ENCODE results near the gene HPCAL1.

HPCAL1 gene

GRCh38 chr2:10390369-10390801 is 87.7 kb downstream of the HPCAL1 start:
- DNase-seq (ENCODE audit: low read depth) = no peak

- no peak for DNase-seq (ENCODE audit: low read depth)
These were observed 89.4 kb downstream of the HPCAL1 start for GRCh38 chr2:10392100-10392499.

- no peak for DNase-seq (ENCODE audit: low read depth)
These were observed 89.8 kb downstream of the HPCAL1 start for GRCh38 chr2:10392548-10392947.

GRCh38 chr2:10392951-10393639 is 90.4 kb downstream of the HPCAL1 start:
- no peak for DNase-seq (ENCODE audit: low read depth)

GRCh38 chr2:10393640-10393982 is 90.9 kb downstream of the HPCAL1 start:
- DNase-seq (ENCODE audit: low read depth) = no peak

- DNase-seq (ENCODE audit: low read depth) = no peak
These were observed 93.2 kb downstream of the HPCAL1 start for GRCh38 chr2:10395893-10396292.

- no peak for DNase-seq (ENCODE audit: low read depth)
These were observed 93.8 kb downstream of the HPCAL1 start for GRCh38 chr2:10396464-10396863.

GRCh38 chr2:10397297-10397875 is 94.7 kb downstream of the HPCAL1 start:
- DNase-seq (ENCODE audit: low read depth) = no peak

- DNase-seq (ENCODE audit: low read depth) = no peak
These were observed 95.2 kb downstream of the HPCAL1 start for GRCh38 chr2:10397878-10398277.

GRCh38 chr2:10398496-10398895 is 95.8 kb downstream of the HPCAL1 start:
- DNase-seq (ENCODE audit: low read depth) = no peak

- DNase-seq (ENCODE audit: low read depth) = no peak
These were observed 96.7 kb downstream of the HPCAL1 start for GRCh38 chr2:10399358-10399757.

- no peak for DNase-seq (ENCODE audit: low read depth)
These were observed 97.3 kb downstream of the HPCAL1 start for GRCh38 chr2:10400002-10400401.

- DNase-seq (ENCODE audit: low read depth) = no peak
These were observed 97.9 kb downstream of the HPCAL1 start for GRCh38 chr2:10400568-10400977.

- DNase-seq (ENCODE audit: low read depth) = no peak
These were observed 98.6 kb downstream of the HPCAL1 start for GRCh38 chr2:10400978-10401951.

- DNase-seq (ENCODE audit: low read depth) = no peak
These were observed 99.4 kb downstream of the HPCAL1 start for GRCh38 chr2:10402062-10402585.

- no peak for DNase-seq (ENCODE audit: low read depth)
These were observed 100.0 kb downstream of the HPCAL1 start for GRCh38 chr2:10402653-10403215.

GRCh38 chr2:10404324-10405143 is 101.8 kb downstream of the HPCAL1 start:
- no peak for DNase-seq (ENCODE audit: low read depth)

- DNase-seq (ENCODE audit: low read depth) = peak; percentile 23
These were observed 102.7 kb downstream of the HPCAL1 start for GRCh38 chr2:10405448-10405847.

- DNase-seq (ENCODE audit: low read depth) = no peak
These were observed 103.3 kb downstream of the HPCAL1 start for GRCh38 chr2:10406016-10406415.

GRCh38 chr2:10406491-10407188 is 103.9 kb downstream of the HPCAL1 start:
- no peak for DNase-seq (ENCODE audit: low read depth)

- DNase-seq (ENCODE audit: low read depth) = no peak
These were observed 104.7 kb downstream of the HPCAL1 start for GRCh38 chr2:10407432-10407831.
